ENCODE measurements around the gene MIGA1. TPM values are rescaled to one million over a fixed set of nuclear protein-coding genes. Genes with fewer than 3 reads are reported as not detected.

MIGA1 gene
- total and polyA plus RNA-seq, 2 of the 13 experiments (the other 11 are each of a cell fraction or from before 2014, with no cell fraction given): 3.8 to 6.6 TPM

DNA sequence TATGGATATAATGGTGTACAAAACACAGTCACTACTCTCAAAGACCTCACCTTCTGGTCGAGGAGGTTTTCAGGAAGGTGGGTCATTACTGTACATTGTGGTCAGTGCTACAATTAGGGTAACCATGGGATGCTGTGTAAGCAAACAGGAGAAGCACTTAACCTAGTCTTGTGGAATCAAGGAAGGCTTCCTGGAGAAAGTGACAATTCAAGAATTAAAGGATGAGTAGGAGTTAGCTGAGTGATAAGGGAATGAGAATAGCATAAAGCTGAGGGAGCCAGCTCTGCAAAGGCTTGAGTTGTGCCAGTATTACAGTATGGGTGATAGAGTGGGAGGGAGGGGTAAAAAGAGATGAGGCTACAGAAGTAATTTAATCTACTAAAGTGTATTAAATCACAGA, 126.2 kb downstream of the MIGA1 start:
- 10% methylated on average over 1 of the region's 1 CpG for WGBS (ENCODE audit: low lambda C conversion rate)
- Histone ChIP-seq H2AFZ (ENCODE audit: low read length) (no peak overlapping the region), H3K4me3 (replicated peaks in 1 of 3; ENCODE audit: insufficient read depth in 1 of 3, low read depth in 2 of 3, low read length in 3 of 3) (no peak overlapping the region), H3K4me2 (ENCODE audit: low read depth, low read length) (no peak overlapping the region), H3K27ac (ENCODE audit: extremely low read length, insufficient read depth, low read length) (no peak overlapping the region), H3K9ac (ENCODE audit: insufficient read depth, low read depth, low read length) (no peak overlapping the region), H3K36me3 (replicated peaks in 1 of 2; ENCODE audit: control insufficient read depth in 1 of 2, insufficient read depth in 2 of 2, low read length in 2 of 2) (no peaks in the 10 kb centered on the region), H3K27me3 (ENCODE audit: control insufficient read depth in 1 of 2, insufficient read depth in 2 of 2, low read length in 2 of 2) (no peaks in the 10 kb centered on the region), H3K4me1 (ENCODE audit: insufficient read depth, low read length) (peaks cover 4% of the 10 kb centered on the region; the same call in 1 of the 2 replicates), H4K20me1 (ENCODE audit: insufficient read depth, low read length) (no peaks in the 10 kb centered on the region), H3K79me2 (ENCODE audit: insufficient read depth, low read length) (no peaks in the 10 kb centered on the region), H3K9me3 (ENCODE audit: low read length) (no peaks in the 10 kb centered on the region)
- no TSS peak for BruUV-seq (replicated peaks)
- intact Hi-C loops (cut with micrococcal nuclease; ENCODE audit: unreplicated experiment): no loop called here
- ATAC-seq (no peak), FAIRE-seq (no peak), DNase-seq (ENCODE audit: low spot score) (no peak)
- TF ChIP-seq ZNF713 (CRISPR knock-in tag; IDR thresholded peaks at IDR 0.05): no peak
- ChIA-PET CTCF (ENCODE audit: low intra/inter-chr PET ratio, low total read pairs) (no interaction called here), POLR2A (no interaction called here)
- in situ Hi-C loops (cut with HindIII; ENCODE audit: extremely low pct_ligation_motif_present, low pct_unique_long_range_greater_than_20kb): no loop called here

DNA sequence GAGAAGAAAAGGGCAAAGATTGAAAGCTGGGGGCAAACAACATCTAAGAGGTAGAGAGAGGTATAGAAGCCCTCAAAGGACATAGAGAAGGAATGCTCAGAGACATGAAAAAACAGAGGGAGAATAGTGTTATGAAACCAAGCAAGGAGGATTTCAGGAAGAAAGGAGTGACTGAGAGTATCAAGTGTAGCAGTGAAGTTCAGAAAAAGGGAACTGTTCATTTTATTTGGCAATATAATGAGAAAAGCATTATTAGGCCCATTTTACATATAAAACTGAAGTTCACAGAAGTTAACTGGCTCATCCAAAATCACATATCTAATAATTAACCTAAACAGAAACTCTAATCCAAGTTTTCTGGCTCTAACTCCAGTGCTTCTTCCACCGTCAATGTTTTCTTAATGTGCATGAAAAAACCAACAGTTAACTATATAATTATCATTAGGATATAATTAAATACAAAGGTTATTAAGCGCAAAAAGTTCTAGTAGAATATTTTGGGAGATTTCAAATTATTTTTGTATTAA, 126.6 kb downstream of the MIGA1 start:
- BruUV-seq (replicated peaks): no TSS peak
- FAIRE-seq (no peak), ATAC-seq (no peak), DNase-seq (ENCODE audit: low spot score) (no peak)
- ChIA-PET POLR2A (no interaction called here), CTCF (ENCODE audit: low intra/inter-chr PET ratio, low total read pairs) (no interaction called here)
- H3K27ac ChIP-seq (ENCODE audit: extremely low read length, insufficient read depth, low read length): no peak overlapping the region
- H3K4me3 ChIP-seq (replicated peaks in 1 of 3; ENCODE audit: insufficient read depth in 1 of 3, low read depth in 2 of 3, low read length in 3 of 3): no peak overlapping the region
- no peak overlapping the region for H3K9ac ChIP-seq (ENCODE audit: insufficient read depth, low read depth, low read length)
- intact Hi-C loops (cut with micrococcal nuclease; ENCODE audit: unreplicated experiment) (no loop called here), in situ Hi-C loops (cut with HindIII; ENCODE audit: extremely low pct_ligation_motif_present, low pct_unique_long_range_greater_than_20kb) (no loop called here)
- H3K36me3 ChIP-seq (replicated peaks in 1 of 2; ENCODE audit: control insufficient read depth in 1 of 2, insufficient read depth in 2 of 2, low read length in 2 of 2): no peaks in the 10 kb centered on the region
- H4K20me1 ChIP-seq (ENCODE audit: insufficient read depth, low read length): no peaks in the 10 kb centered on the region
- H2AFZ ChIP-seq (ENCODE audit: low read length): no peak overlapping the region
- H3K4me2 ChIP-seq (ENCODE audit: low read depth, low read length): no peak overlapping the region
- TF ChIP-seq PHF8 (CRISPR knock-in tag; IDR thresholded peaks at IDR 0.05) (no peak), CHD2 (IDR thresholded peaks at IDR 0.05; ENCODE audit: low read depth, low read length) (no peak), ZFP36L1 (CRISPR knock-in tag; IDR thresholded peaks at IDR 0.05) (no peak), HDAC6 (IDR thresholded peaks at IDR 0.05; ENCODE audit: low read depth, low read length) (no peak), SAFB2 (CRISPR knock-in tag; IDR thresholded peaks at IDR 0.05; ENCODE audit: borderline replicate concordance, low read depth) (no peak), YEATS2 (CRISPR knock-in tag; IDR thresholded peaks at IDR 0.05; ENCODE audit: borderline replicate concordance) (no peak)
- TF ChIP-seq, protein P1, sequence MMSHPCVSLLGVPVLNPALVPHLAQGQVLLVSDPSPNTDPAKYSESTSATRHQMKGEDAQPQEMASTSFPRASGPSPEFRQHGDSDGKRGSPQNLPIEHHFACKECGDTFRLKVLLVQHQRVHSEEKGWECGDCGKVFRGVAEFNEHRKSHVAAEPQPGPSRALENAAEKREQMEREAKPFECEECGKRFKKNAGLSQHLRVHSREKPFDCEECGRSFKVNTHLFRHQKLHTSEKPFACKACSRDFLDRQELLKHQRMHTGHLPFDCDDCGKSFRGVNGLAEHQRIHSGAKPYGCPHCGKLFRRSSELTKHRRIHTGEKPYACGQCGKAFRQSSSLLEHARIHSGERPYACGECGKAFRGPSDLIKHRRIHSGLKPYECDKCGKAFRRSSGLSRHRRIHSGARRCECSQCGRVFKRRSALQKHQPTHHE (CRISPR knock-in tag; IDR thresholded peaks at IDR 0.05; ENCODE audit: borderline replicate concordance): no peak
- 87% methylated on average over 2 of the region's 2 CpGs for whole genome bisulfite sequencing (ENCODE audit: low lambda C conversion rate)
- H3K4me1 ChIP-seq (ENCODE audit: insufficient read depth, low read length): no peaks in the 10 kb centered on the region
- no peaks in the 10 kb centered on the region for H3K79me2 ChIP-seq (ENCODE audit: insufficient read depth, low read length)
- H3K27me3 ChIP-seq (ENCODE audit: control insufficient read depth in 1 of 2, insufficient read depth in 2 of 2, low read length in 2 of 2): no peaks in the 10 kb centered on the region
- no peaks in the 10 kb centered on the region for H3K9me3 ChIP-seq (ENCODE audit: low read length)

Measured in HepG2 (cell line).